ENCODE data around the gene DUSP2.

- no peak for TF ChIP-seq POLR2A (IDR thresholded peaks at IDR 0.05)
- TF ChIP-seq CTCF (IDR thresholded peaks at IDR 0.05): no peak
These were observed 41.3 kb downstream of the DUSP2 start for GRCh38 chr2:96103761-96104486.

Data from Peyer's patch (tissue), 4 donors.